ENCODE measurements around the gene TRMT11. TPM values are rescaled to one million over a fixed set of nuclear protein-coding genes. Genes with fewer than 3 reads are reported as not detected.

Gene TRMT11
- total RNA-seq, 1 donor: 26.8 TPM

DNA sequence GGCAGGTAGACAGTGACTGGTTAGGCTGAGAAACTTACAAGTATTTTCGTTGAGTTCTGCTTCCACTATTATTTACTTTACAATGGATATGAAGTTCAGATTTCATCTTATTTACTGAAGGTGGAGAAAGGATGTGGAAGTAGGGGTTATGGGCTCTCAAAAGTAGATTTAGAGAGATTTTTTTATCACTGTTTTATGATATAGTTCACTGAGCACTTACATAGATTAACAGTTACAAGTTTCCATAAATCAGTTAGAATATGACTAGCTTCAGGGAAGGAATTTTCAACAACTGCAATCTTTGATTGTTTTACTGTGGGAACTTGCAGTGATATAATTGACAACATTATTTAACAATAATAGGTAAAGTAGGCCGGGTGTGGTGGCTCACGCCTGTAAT lies 7.2 kb upstream of the TRMT11 start:
- H3K4me1 ChIP-seq (ENCODE audit: insufficient read depth, low read length): peaks cover 15% of the 10 kb centered on the region
- no peaks in the 10 kb centered on the region for H3K36me3 ChIP-seq (ENCODE audit: insufficient read depth, low read length)
- no peak for DNase-seq (ENCODE audit: insufficient read length, low spot score, missing footprints)
- H4K20me1 ChIP-seq (ENCODE audit: insufficient read depth, low read length): no peaks in the 10 kb centered on the region
- H3K79me2 ChIP-seq (ENCODE audit: insufficient read depth, low read length): no peaks in the 10 kb centered on the region
- H3K4me3 ChIP-seq (ENCODE audit: insufficient read depth, low read length): no peak overlapping the region
- H3K27me3 ChIP-seq (ENCODE audit: insufficient read depth, low read length): no peaks in the 10 kb centered on the region
- H2AFZ ChIP-seq (ENCODE audit: low read length): no peak overlapping the region
- H3K4me2 ChIP-seq (ENCODE audit: insufficient read depth, low read length): no peak overlapping the region
- H3K27ac ChIP-seq (ENCODE audit: low read depth, low read length): no peak overlapping the region
- TF ChIP-seq CTCF (IDR thresholded peaks at IDR 0.05; ENCODE audit: extremely low read depth, low read depth, low read length): no peak
- no peaks in the 10 kb centered on the region for H3K9me3 ChIP-seq (ENCODE audit: low read depth, low read length)

DNA sequence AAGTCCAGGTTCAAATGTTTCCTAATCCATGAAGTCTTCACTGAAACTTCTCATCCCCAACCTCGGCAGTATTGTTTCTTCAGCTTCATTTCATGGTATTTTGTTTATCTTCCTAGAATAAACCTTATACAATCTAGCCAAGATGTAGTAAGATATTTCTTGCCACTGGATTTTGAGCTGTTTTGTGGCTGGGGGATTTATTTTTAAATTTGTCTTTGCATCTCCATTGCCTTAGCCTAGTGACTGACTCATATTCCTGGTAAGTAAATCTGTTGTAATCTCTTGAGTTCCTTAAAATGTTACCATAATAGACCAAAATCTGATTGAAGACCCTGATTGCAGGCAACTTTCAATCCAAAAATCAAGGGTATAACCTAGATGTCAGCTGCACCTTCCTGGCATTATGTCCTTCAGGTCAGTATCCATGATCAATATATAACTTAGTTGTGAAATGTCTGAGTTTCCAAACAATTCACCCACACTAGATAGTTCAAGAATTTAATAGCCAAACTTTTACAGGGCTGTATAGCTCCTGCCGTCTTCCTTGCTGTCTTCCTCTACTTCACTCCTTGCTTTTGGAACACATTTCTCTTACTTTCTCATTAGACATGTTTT lies 4.7 kb upstream of the TRMT11 start:
- peaks cover 9% of the 10 kb centered on the region for H3K79me2 ChIP-seq (ENCODE audit: insufficient read depth, low read length)
- H3K4me2 ChIP-seq (ENCODE audit: insufficient read depth, low read length): no peak overlapping the region
- no peaks in the 10 kb centered on the region for H4K20me1 ChIP-seq (ENCODE audit: insufficient read depth, low read length)
- H3K36me3 ChIP-seq (ENCODE audit: insufficient read depth, low read length): no peaks in the 10 kb centered on the region
- no peak overlapping the region for H2AFZ ChIP-seq (ENCODE audit: low read length)
- TF ChIP-seq CTCF (IDR thresholded peaks at IDR 0.05; ENCODE audit: extremely low read depth, low read depth, low read length): no peak
- H3K4me3 ChIP-seq (ENCODE audit: insufficient read depth, low read length): no peak overlapping the region
- peaks cover 29% of the 10 kb centered on the region for H3K4me1 ChIP-seq (ENCODE audit: insufficient read depth, low read length)
- DNase-seq (ENCODE audit: insufficient read length, low spot score, missing footprints): no peak
- no peaks in the 10 kb centered on the region for H3K27me3 ChIP-seq (ENCODE audit: insufficient read depth, low read length)
- H3K9me3 ChIP-seq (ENCODE audit: low read depth, low read length): no peaks in the 10 kb centered on the region
- no peak overlapping the region for H3K27ac ChIP-seq (ENCODE audit: low read depth, low read length)

DNA sequence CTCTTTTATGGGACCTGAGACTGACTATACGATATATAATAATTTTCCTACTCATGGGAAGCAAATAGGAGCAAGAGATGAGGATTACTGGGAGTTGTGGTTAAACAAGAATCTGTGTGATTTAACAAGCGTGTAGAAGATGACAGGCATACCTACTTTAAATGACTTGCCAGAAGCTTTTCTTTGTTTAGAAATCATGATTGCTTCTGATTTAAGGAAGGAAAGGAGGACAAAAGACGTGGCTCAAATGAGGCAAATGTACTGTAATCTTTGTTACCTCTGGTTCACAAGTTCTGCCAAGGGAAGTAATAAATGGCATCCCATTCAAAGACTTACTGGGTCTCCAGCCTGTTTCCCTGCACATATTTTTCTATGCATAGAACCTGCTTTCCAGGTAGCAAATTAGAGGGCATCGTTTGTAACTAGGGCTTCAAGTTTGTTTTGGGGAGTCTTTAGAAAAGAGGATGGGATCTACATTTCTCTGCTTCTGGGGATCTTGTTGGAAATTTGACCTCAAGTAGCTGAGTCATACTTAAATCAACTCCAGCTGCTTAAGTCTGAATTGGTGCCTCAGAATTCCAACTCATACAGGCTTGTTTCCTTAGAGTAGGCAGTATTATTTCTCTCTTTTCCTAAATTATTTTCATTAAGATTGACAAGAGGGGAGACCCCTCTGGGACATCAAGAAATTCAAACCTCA lies 2.9 kb upstream of the TRMT11 start:
- Histone ChIP-seq H3K4me2 (ENCODE audit: insufficient read depth, low read length) (peak overlapping the region; percentile 47), H3K4me3 (ENCODE audit: insufficient read depth, low read length) (no peak overlapping the region), H3K4me1 (ENCODE audit: insufficient read depth, low read length) (peaks cover 34% of the 10 kb centered on the region), H3K36me3 (ENCODE audit: insufficient read depth, low read length) (no peaks in the 10 kb centered on the region), H3K9me3 (ENCODE audit: low read depth, low read length) (no peaks in the 10 kb centered on the region), H4K20me1 (ENCODE audit: insufficient read depth, low read length) (peaks cover 3% of the 10 kb centered on the region), H3K27me3 (ENCODE audit: insufficient read depth, low read length) (no peaks in the 10 kb centered on the region), H3K27ac (ENCODE audit: low read depth, low read length) (peak overlapping the region; percentile 73), H3K79me2 (ENCODE audit: insufficient read depth, low read length) (peaks cover 26% of the 10 kb centered on the region), H2AFZ (ENCODE audit: low read length) (no peak overlapping the region)
- no peak for TF ChIP-seq CTCF (IDR thresholded peaks at IDR 0.05; ENCODE audit: extremely low read depth, low read depth, low read length)
- DNase-seq (ENCODE audit: insufficient read length, low spot score, missing footprints): peak; percentile 43

DNA sequence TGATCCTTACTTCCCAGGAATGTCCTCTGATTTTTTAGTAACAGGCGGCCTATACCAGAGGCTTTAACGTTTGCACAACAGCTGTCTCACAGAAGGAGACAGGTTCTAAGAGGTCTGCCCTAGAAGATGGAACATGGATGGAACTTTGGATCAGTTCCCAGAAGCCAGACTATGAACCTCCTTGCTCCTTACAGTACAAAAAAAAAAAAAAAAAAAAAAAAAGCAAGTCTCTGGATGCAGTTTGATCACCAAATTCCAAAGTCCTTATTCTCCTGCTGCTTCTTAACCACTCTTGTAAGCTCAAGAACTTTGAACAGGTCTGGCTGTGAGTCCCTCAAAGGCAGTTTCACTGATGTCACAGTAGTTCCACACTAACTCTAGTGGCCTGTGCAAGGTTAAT lies 2.0 kb upstream of the TRMT11 start:
- H3K4me2 ChIP-seq (ENCODE audit: insufficient read depth, low read length): no peak overlapping the region
- peaks cover 4% of the 10 kb centered on the region for H4K20me1 ChIP-seq (ENCODE audit: insufficient read depth, low read length)
- no peak overlapping the region for H2AFZ ChIP-seq (ENCODE audit: low read length)
- no peak for TF ChIP-seq CTCF (IDR thresholded peaks at IDR 0.05; ENCODE audit: extremely low read depth, low read depth, low read length)
- DNase-seq (ENCODE audit: insufficient read length, low spot score, missing footprints): peak; percentile 62
- peaks cover 34% of the 10 kb centered on the region for H3K4me1 ChIP-seq (ENCODE audit: insufficient read depth, low read length)
- no peaks in the 10 kb centered on the region for H3K36me3 ChIP-seq (ENCODE audit: insufficient read depth, low read length)
- H3K79me2 ChIP-seq (ENCODE audit: insufficient read depth, low read length): peaks cover 34% of the 10 kb centered on the region
- peak overlapping the region; percentile 73 for H3K27ac ChIP-seq (ENCODE audit: low read depth, low read length)
- no peak overlapping the region for H3K4me3 ChIP-seq (ENCODE audit: insufficient read depth, low read length)
- no peaks in the 10 kb centered on the region for H3K9me3 ChIP-seq (ENCODE audit: low read depth, low read length)
- H3K27me3 ChIP-seq (ENCODE audit: insufficient read depth, low read length): no peaks in the 10 kb centered on the region

All from osteoblast (primary cell).